Measurements from ENCODE around the gene EAF1. TPM values are rescaled to one million over a fixed set of nuclear protein-coding genes. Genes with fewer than 3 reads are reported as not detected.

Gene EAF1
- polyA plus RNA-seq, 1 donor (not counting 4 experiments of a cell fraction or from before 2014, with no cell fraction given), result 13.7 TPM

GRCh38 chr3:15430624-15431023 is 3.2 kb downstream of the EAF1 start:
- no peaks in the 10 kb centered on the region for H3K27me3 ChIP-seq (ENCODE audit: control insufficient read depth, extremely low read depth, insufficient read depth, low read length)
- H2AFZ ChIP-seq (ENCODE audit: control insufficient read depth, low read length), result no peak overlapping the region
- H3K9me3 ChIP-seq (ENCODE audit: control insufficient read depth, low read depth, low read length), result no peaks in the 10 kb centered on the region
- H3K36me3 ChIP-seq (ENCODE audit: control insufficient read depth in 2 of 2, extremely low read depth in 1 of 2, insufficient read depth in 2 of 2, low read length in 2 of 2), result peaks cover 15 to 29% of the 10 kb centered on the region in 2 experiments
- DNase-seq (ENCODE audit: low read depth, low spot score) (no peak), FAIRE-seq (no peak)
- H3K27ac ChIP-seq (ENCODE audit: control insufficient read depth, insufficient read depth, low read length), result no peak overlapping the region
- peaks cover 10% of the 10 kb centered on the region for H3K4me1 ChIP-seq (ENCODE audit: control insufficient read depth, extremely low read depth, insufficient read depth, low read length)
- dilution Hi-C loops (cut with MboI; ENCODE audit: extremely low pct_ligation_motif_present, low sequenced_read_pairs), result no loop called here
- H3K4me3 ChIP-seq (ENCODE audit: control insufficient read depth in 2 of 3, extremely low read depth in 1 of 3, insufficient read depth in 2 of 3, low read depth in 1 of 3, low read length in 3 of 3), result no peak overlapping the region
- TF ChIP-seq EZH2 (IDR thresholded peaks at IDR 0.05; ENCODE audit: low read length) (no peak), CTCF (optimal IDR thresholded peaks at IDR 0.05 in 1 of 3, IDR thresholded peaks at IDR 0.05 in 1 of 3, conservative IDR thresholded peaks at IDR 0.05 in 1 of 3; ENCODE audit: extremely low read depth in 1 of 3, insufficient read depth in 2 of 3, low read length in 3 of 3) (no peak)
- H3K9ac ChIP-seq (ENCODE audit: control insufficient read depth, extremely low read depth, insufficient read depth, low read length), result no peak overlapping the region
- peaks cover 8% of the 10 kb centered on the region for H4K20me1 ChIP-seq (ENCODE audit: control insufficient read depth, extremely low read depth, insufficient read depth, low read length)
- peaks cover 6% of the 10 kb centered on the region for H3K9me1 ChIP-seq (ENCODE audit: control insufficient read depth, extremely low read depth, insufficient read depth, low read length)
- peaks cover 57% of the 10 kb centered on the region for H3K79me2 ChIP-seq (ENCODE audit: control insufficient read depth, insufficient read depth, low read length)
- no peak overlapping the region for H3K4me2 ChIP-seq (ENCODE audit: control insufficient read depth, extremely low read depth, insufficient read depth, low read depth, low read length)

GRCh38 chr3:15431256-15431837 is 3.9 kb downstream of the EAF1 start:
- Histone ChIP-seq H3K4me1 (ENCODE audit: control insufficient read depth, extremely low read depth, insufficient read depth, low read length) (peaks cover 10% of the 10 kb centered on the region), H3K79me2 (ENCODE audit: control insufficient read depth, insufficient read depth, low read length) (peaks cover 51% of the 10 kb centered on the region), H4K20me1 (ENCODE audit: control insufficient read depth, extremely low read depth, insufficient read depth, low read length) (peaks cover 8% of the 10 kb centered on the region), H3K9me3 (ENCODE audit: control insufficient read depth, low read depth, low read length) (no peaks in the 10 kb centered on the region), H3K4me2 (ENCODE audit: control insufficient read depth, extremely low read depth, insufficient read depth, low read depth, low read length) (no peak overlapping the region), H3K9me1 (ENCODE audit: control insufficient read depth, extremely low read depth, insufficient read depth, low read length) (peaks cover 6% of the 10 kb centered on the region), H3K27me3 (ENCODE audit: control insufficient read depth, extremely low read depth, insufficient read depth, low read length) (no peaks in the 10 kb centered on the region), H3K36me3 (ENCODE audit: control insufficient read depth in 2 of 2, extremely low read depth in 1 of 2, insufficient read depth in 2 of 2, low read length in 2 of 2) (peaks cover 17 to 33% of the 10 kb centered on the region in 2 experiments), H3K27ac (ENCODE audit: control insufficient read depth, insufficient read depth, low read length) (no peak overlapping the region), H3K4me3 (ENCODE audit: control insufficient read depth in 2 of 3, extremely low read depth in 1 of 3, insufficient read depth in 2 of 3, low read depth in 1 of 3, low read length in 3 of 3) (no peak overlapping the region), H3K9ac (ENCODE audit: control insufficient read depth, extremely low read depth, insufficient read depth, low read length) (no peak overlapping the region), H2AFZ (ENCODE audit: control insufficient read depth, low read length) (no peak overlapping the region)
- FAIRE-seq (no peak), DNase-seq (ENCODE audit: low read depth, low spot score) (no peak)
- dilution Hi-C loops (cut with MboI; ENCODE audit: extremely low pct_ligation_motif_present, low sequenced_read_pairs), result no loop called here
- TF ChIP-seq EZH2 (IDR thresholded peaks at IDR 0.05; ENCODE audit: low read length), result no peak
- no peak for TF ChIP-seq CTCF (optimal IDR thresholded peaks at IDR 0.05 in 1 of 3, IDR thresholded peaks at IDR 0.05 in 1 of 3, conservative IDR thresholded peaks at IDR 0.05 in 1 of 3; ENCODE audit: extremely low read depth in 1 of 3, insufficient read depth in 2 of 3, low read length in 3 of 3)
